NCI-H1436 treated with DMSO at 0.1 percent for 48 hours (cell line): ENCODE data around the gene TPK1.
"Not testable (repeated sequence)": the region's sequence is repeated elsewhere in the genome, so short reads cannot be mapped to it uniquely, and the experiment has no call there.

Source experiments
- DNase-seq: peaks from one replicate; lab custom pipeline; 2025; lab: John Stamatoyannopoulos, UW

The TPK1 gene

GRCh38 chr7:144474800-144475615 lies 360.8 kb downstream of the TPK1 start:
- DNase-seq: no peak

DNA sequence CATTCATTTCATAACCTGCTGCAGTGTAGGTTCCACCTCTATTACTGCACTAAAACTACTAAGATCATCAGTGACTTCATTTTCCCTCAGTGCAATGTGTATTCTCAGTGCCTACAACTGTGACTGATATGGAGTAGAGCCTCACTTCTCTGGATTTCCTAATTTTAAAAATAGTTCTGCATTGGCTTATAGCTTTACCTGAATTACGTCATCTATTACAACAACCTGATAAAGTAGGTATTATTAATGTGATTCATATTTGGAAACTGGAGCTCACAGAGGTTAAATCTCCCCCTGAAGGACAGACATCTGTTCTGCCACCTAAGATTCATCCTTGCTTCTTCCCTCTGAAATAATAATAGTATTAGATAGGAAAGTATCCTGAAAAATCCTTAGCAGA lies 361.5 kb downstream of the TPK1 start:
- no peak for DNase-seq

- DNase-seq: no peak
Observed at GRCh38 chr7:144473908-144474307, 361.9 kb downstream of the TPK1 start.

DNA sequence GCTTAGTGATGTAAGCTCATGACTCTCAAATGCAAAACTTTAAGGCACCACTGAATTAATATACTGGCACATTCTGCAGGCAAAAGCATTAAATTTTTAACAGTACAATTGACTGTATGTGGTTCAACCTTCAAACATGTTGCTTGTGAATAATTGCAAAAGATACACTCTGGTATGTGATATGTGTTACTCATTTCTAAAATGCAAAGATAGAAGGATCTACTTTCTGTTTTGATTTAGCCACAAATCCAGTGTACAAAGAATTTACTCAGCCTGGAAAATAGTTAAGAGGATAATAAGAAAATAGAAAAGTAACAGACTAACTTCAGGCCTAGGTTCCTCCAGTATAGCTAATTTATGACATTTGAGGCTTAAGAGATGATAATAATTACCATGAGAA lies 365.8 kb downstream of the TPK1 start:
- DNase-seq: no peak

DNA sequence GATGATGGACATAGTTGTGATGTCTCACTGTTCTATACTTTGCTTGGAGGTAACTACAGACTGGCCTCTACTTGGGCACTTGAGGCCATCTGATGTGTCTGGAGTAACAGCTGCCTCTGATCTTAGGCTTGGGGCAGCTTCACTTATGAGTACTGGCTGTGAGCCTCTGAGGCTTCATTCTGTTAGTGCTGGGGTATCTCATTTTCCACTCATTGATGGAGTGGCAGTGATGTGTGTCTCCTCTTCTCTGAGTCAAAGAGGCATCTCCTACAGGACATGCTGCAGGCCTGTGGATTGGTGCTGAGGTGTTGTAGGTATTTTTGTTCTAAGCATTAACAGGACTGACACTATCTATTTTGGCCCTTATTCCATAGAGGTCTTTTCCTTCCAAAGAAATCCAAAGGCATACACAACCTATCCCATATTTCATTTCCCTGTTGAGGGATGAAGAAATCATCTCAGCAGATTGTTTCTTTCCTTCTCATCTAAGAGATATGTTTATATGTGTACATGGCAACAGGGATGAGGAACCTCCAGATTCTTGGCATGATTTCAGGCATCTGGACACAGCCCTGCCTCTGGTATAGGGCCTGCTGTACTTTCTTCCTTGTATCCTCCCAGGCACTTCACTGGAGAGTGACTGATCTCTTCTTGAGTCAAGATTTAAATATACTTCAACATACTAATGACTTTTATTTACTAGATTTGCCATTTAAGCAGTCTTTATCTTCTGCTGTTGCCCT lies 366.7 kb downstream of the TPK1 start:
- no peak for DNase-seq

DNA sequence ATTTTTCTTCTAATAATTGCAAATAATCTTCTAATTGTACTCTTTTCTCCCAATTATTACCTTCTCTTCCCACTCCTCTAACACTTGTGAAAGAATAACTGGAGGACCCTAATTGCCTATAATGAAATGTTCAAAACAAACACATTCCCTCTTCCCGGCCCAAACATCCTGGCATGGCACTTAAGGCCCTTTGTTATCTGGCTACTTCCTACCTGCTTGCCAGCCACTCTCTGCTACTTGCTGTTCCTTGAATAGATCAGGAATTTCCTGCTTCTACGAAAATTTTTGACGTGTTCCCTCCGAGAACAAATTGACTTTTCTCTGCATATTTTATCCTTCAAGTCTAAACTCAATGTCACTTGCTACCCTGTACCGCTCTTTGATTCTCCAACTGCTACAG lies 376.2 kb downstream of the TPK1 start:
- no peak for DNase-seq

- no peak for DNase-seq
Observed at GRCh38 chr7:144455040-144455404, 380.8 kb downstream of the TPK1 start.

DNA sequence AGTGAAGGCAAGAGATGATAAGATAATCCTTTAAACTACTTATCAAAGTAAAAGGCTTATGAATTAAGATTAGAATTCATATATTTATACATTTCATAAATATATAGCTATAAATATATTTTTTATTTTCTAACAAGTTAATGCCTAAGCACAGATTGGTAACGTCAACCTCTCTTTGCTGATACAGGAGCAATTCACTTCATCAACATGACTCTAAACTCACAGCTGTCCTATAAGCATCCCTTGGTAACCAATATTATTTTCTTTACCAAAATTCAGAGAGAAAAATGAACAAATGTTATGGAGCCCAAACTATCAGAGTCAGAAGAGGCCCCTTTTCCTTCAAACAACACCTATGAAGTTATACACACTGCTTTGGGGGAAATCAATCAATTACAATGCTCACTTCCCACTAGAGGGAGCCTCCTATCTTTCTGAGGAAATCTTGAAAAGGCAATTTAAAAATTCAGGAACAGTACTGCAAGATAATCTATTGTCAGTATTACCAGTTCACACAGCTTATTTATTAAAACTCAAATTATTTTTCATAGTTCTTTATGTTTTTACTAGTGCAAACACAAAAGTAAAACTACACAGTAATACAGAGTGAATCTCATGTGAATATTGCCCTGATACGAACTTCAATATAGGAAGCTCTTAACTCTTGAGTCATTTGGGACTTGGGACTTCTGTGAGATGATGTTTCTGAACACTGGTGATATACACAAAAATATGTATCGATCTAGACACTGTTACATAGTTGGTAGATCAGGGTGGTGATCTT lies 381.4 kb downstream of the TPK1 start:
- no peak for DNase-seq

- no peak for DNase-seq
Observed at GRCh38 chr7:144452064-144452463, 383.8 kb downstream of the TPK1 start.

- no peak for DNase-seq
Observed at GRCh38 chr7:144445590-144445989, 390.3 kb downstream of the TPK1 start.

- DNase-seq: no peak
Observed at GRCh38 chr7:144439717-144440205, 396.1 kb downstream of the TPK1 start.

- no peak for DNase-seq
Observed at GRCh38 chr7:144438759-144439158, 397.1 kb downstream of the TPK1 start.

GRCh38 chr7:144437370-144438191 lies 398.3 kb downstream of the TPK1 start:
- DNase-seq: no peak

DNA sequence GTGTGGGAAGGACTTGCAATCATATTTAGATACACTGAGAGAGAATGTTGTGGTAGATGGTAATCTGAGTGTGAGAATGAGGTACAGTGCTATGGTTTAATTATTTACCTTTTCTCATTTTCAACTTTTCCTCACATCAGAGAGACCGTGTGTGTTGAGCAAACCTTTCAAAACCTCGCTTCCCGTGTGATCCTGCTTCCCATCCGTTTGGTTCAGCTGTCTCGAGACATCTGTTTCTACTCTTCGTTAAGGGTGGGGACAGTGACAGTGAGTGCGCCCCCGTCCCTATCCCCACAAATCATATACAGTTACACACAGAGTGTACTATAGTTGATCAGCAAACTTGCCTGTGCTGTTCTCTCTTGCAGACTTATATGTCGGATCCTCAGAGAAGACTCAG lies 399.4 kb downstream of the TPK1 start:
- DNase-seq: no peak

- DNase-seq: no peak
Observed at GRCh38 chr7:144428431-144428830, 407.4 kb downstream of the TPK1 start.

- DNase-seq: not testable (repeated sequence)
Observed at GRCh38 chr7:144427539-144427938, 408.3 kb downstream of the TPK1 start.

GRCh38 chr7:144418931-144419330 lies 416.9 kb downstream of the TPK1 start:
- DNase-seq: not testable (repeated sequence)

- no peak for DNase-seq
Observed at GRCh38 chr7:144416341-144416740, 419.5 kb downstream of the TPK1 start.

GRCh38 chr7:144415858-144416257 lies 420.0 kb downstream of the TPK1 start:
- no peak for DNase-seq

- no peak for DNase-seq
Observed at GRCh38 chr7:144414815-144415214, 421.0 kb downstream of the TPK1 start.

- no peak for DNase-seq
Observed at GRCh38 chr7:144410441-144410840, 425.4 kb downstream of the TPK1 start.

DNA sequence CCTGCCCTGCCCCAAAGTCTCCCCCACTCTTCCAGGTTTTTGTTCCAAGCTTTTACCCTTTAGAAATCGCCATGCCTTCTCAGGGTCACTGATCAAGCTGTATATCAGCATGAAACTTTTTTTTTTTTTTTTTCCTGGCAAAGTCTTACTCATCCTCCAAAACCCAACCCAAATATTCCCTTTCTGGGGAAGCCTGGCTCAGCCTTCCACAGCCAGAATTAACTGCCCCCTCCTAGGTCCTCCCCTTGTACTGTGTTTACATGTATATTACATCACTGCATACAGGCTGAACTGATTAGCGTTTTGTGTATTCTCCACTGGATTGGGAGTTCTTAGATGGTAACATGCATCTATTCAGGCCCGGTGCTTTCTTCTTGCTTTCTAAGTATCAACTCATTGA lies 427.7 kb downstream of the TPK1 start:
- DNase-seq: no peak
